K562 (cell line): ENCODE results near the gene VPS26A. TPM values are rescaled to one million over a fixed set of nuclear protein-coding genes. Genes with fewer than 3 reads are reported as not detected.

ENCODE experiments used
- ATF3 ChIP-seq, 2 experiments: fragments of 450-650 bp in 1 of 2; sonication (generic) in 1 of 2; formaldehyde crosslinking in 1 of 2; IDR thresholded peaks in 1 of 2; conservative IDR thresholded peaks in 1 of 2; 2 replicates each; pipeline versions ENCODE4 v1.6.1 to v1.8.1; 2016 to 2023; ENCODE audit warnings: mild to moderate bottlenecking in 2 of 2, moderate library complexity in 2 of 2, inconsistent platforms in 1 of 2, missing genetic modification reagents in 1 of 2
- EGR1 ChIP-seq: fragments of 450-650 bp; conservative IDR thresholded peaks from 2 replicates; pipeline ENCODE4 v1.6.1; 2017; ENCODE audit warnings: mild to moderate bottlenecking
- FUS ChIP-seq: fragments of 200-400 bp; formaldehyde crosslinking; optimal IDR thresholded peaks from 2 replicates; pipeline ENCODE3; 2017; ENCODE audit warnings: low read depth, low read length
- HIVEP1 ChIP-seq: fragments of 250-450 bp; sonication (Bioruptor Pico); IDR thresholded peaks from 2 replicates; pipeline ENCODE4 v1.4.0; 2020; ENCODE audit warnings: mild to moderate bottlenecking
- SMC3 ChIP-seq: conservative IDR thresholded peaks from 2 replicates; pipeline ENCODE4 v1.6.1; 2011; ENCODE audit warnings: low read depth, low read length, improper control_type of control experiment; ENCODE audit not compliant: insufficient read depth
- SOX6 ChIP-seq: fragments of 450-650 bp; IDR thresholded peaks from 2 replicates; pipeline ENCODE4 v1.6.1; 2014; ENCODE audit warnings: mild to moderate bottlenecking
- SRF ChIP-seq, 2 experiments: fragments of 250-450, 450-650 bp in 1 of 2; sonication (Bioruptor Pico) in 1 of 2; sonication (generic) in 1 of 2; formaldehyde crosslinking; IDR thresholded peaks; 2 replicates each; pipeline versions ENCODE4 v1.5.0 to v1.5.1; 2020 to 2022; ENCODE audit warnings: mild to moderate bottlenecking in 1 of 2, missing genetic modification reagents in 1 of 2
- ZNF77 ChIP-seq: fragments of 250-450 bp; sonication (Bioruptor Pico); IDR thresholded peaks from 2 replicates; pipeline ENCODE4 v1.5.0; 2020
- polyA plus RNA-seq, 8 experiments: library from polyadenylated mRNA; depleted of rRNA in 4 of 8; stranded (reverse) in 5 of 8; unstranded in 3 of 8; fragments of >200 nt; fragmentation: Nextera tagmentation in 2 of 8; fragmentation: Illumina TruSeq in 1 of 8; extraction: Ambion mirVana in 2 of 8; extraction: Trizol in 1 of 8; gene quantifications; 2 replicates each; pipeline versions ENCODE4 v1.2.1 to v1.2.3, GENCODE V29; 2011 to 2014; ENCODE audit warnings: inconsistent platforms in 1 of 8, missing spikeins in 1 of 8
- total RNA-seq, 7 experiments: library from RNA; depleted of rRNA in 6 of 7; stranded (reverse); fragments of >200 nt in 6 of 7; fragmentation: Illumina TruSeq in 2 of 7; extraction: Trizol in 2 of 7; gene quantifications; 2 replicates each; pipeline versions ENCODE4 v1.2.1 to v1.2.3, GENCODE V29; 2011 to 2021; ENCODE audit warnings: low replicate concordance in 1 of 7
- TF ChIP-seq, protein P1 (sequence below), 2 experiments: fragments of 200-800 bp in 1 of 2; sonication (Bioruptor generic) in 1 of 2; sonication (generic) in 1 of 2; formaldehyde crosslinking in 1 of 2; IDR thresholded peaks in 1 of 2; conservative IDR thresholded peaks in 1 of 2; 2 replicates each; pipeline versions ENCODE4 v1.5.0 to v1.6.1; 2016 to 2020; ENCODE audit warnings: missing compliant biosample characterization in 1 of 2, missing genetic modification characterization in 1 of 2, missing genetic modification reagents in 1 of 2
- TF ChIP-seq, protein P2 (sequence below), 2 experiments: fragments of 450-650 bp; formaldehyde crosslinking in 1 of 2; IDR thresholded peaks; 2 replicates each; pipeline versions ENCODE4 v1.4.0 to v1.6.1; 2014 to 2020; ENCODE audit warnings: mild to moderate bottlenecking in 2 of 2, borderline replicate concordance in 1 of 2, low read depth in 1 of 2

The VPS26A gene
- total and polyA plus RNA-seq, 9 of the 15 experiments (the other 6 are each of a cell fraction or from before 2014, with no cell fraction given) = 47.1 to 137 (median 69.3) TPM

DNA sequence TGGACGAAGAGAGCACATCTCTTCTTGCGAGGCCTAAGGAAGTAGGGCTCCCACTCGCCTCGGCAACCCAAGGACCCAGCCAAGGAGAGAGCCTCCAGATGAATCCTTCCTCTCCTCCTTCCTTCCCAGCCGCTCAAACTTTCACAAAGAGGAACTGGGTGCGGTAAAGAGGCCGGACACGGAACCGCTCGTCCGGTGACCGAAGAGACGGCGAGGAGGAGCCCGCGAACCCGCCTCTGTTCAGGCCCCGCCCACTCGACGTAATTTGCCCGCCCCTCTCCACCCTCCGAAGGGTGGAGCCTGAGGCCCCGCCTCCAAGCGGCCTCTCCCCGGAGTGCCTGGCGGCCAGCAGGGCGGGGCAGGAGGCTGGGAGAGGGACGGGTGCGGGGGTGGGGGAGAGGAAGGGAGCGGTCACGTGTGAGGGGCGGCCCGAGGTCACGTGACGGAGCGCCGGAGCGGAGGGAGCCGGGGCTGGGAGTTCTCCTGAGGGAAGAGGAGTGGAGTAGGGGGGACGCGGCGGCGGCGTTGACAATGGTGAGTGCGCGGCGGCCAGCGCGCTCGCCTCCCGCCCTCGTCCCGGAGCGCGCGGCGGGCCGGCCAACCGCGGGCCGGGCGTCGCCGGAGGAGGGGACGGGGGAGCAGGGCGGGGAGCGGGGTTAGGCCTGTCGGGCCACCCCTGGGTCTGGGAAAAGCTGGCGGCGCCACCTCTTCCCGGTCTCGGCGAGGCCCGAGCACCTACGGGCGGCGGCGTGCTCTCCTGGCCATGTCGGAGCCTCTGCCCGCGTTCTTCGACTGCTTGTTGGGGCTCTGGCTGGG, at the start of gene VPS26A (continued):
- TF ChIP-seq ATF3 (IDR thresholded peaks at IDR 0.05) (peak; percentile 47; the same call in 1 of the 2 replicates), ATF3 (CRISPR knock-in tag; conservative IDR thresholded peaks at IDR 0.05) (0 out of 2 replicates have a peak, but pooled peaks have one; percentile 25), SMC3 (peak; percentile 27; the same call in 1 of the 2 replicates), HIVEP1 (CRISPR knock-in tag) (0 out of 2 replicates have a peak, but pooled peaks have one; percentile 60), EGR1 (peak; percentile 99), ZNF77 (CRISPR knock-in tag) (no peak), FUS (no peak), SOX6 (peak; percentile 11; the same call in 1 of the 2 replicates), SRF (CRISPR knock-in tag; IDR thresholded peaks at IDR 0.05) (peak; percentile 61 to 82; a peak in 2 of 4 replicates)
- TF ChIP-seq, protein P1, sequence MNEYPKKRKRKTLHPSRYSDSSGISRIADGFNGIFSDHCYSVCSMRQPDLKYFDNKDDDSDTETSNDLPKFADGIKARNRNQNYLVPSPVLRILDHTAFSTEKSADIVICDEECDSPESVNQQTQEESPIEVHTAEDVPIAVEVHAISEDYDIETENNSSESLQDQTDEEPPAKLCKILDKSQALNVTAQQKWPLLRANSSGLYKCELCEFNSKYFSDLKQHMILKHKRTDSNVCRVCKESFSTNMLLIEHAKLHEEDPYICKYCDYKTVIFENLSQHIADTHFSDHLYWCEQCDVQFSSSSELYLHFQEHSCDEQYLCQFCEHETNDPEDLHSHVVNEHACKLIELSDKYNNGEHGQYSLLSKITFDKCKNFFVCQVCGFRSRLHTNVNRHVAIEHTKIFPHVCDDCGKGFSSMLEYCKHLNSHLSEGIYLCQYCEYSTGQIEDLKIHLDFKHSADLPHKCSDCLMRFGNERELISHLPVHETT (CRISPR knock-in tag; conservative IDR thresholded peaks at IDR 0.05 in 1 of 2, IDR thresholded peaks at IDR 0.05 in 1 of 2) = peak in 1 of 2 experiments; percentile 76; a peak in 2 of 4 replicates
- TF ChIP-seq, protein P2, sequence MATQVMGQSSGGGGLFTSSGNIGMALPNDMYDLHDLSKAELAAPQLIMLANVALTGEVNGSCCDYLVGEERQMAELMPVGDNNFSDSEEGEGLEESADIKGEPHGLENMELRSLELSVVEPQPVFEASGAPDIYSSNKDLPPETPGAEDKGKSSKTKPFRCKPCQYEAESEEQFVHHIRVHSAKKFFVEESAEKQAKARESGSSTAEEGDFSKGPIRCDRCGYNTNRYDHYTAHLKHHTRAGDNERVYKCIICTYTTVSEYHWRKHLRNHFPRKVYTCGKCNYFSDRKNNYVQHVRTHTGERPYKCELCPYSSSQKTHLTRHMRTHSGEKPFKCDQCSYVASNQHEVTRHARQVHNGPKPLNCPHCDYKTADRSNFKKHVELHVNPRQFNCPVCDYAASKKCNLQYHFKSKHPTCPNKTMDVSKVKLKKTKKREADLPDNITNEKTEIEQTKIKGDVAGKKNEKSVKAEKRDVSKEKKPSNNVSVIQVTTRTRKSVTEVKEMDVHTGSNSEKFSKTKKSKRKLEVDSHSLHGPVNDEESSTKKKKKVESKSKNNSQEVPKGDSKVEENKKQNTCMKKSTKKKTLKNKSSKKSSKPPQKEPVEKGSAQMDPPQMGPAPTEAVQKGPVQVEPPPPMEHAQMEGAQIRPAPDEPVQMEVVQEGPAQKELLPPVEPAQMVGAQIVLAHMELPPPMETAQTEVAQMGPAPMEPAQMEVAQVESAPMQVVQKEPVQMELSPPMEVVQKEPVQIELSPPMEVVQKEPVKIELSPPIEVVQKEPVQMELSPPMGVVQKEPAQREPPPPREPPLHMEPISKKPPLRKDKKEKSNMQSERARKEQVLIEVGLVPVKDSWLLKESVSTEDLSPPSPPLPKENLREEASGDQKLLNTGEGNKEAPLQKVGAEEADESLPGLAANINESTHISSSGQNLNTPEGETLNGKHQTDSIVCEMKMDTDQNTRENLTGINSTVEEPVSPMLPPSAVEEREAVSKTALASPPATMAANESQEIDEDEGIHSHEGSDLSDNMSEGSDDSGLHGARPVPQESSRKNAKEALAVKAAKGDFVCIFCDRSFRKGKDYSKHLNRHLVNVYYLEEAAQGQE (IDR thresholded peaks at IDR 0.05; ENCODE audit: borderline replicate concordance) = peak; percentile 95
- TF ChIP-seq, protein P2 (CRISPR knock-in tag; IDR thresholded peaks at IDR 0.05; ENCODE audit: low read depth) = 0 out of 2 replicates have a peak, but pooled peaks have one; percentile 21
